ENCODE data around the gene HABP2. TPM values are rescaled to one million over a fixed set of nuclear protein-coding genes. Genes with fewer than 3 reads are reported as not detected.

Gene HABP2
- total RNA-seq, 1 donor from 2014 or later: not detected

- peaks cover 0 to 6% of the 10 kb centered on the region in 2 donors for H3K4me1 ChIP-seq
- no peak for TF ChIP-seq CTCF (IDR thresholded peaks at IDR 0.05)
- no peak overlapping the region for H3K27ac ChIP-seq
- intact Hi-C loops (cut with DNase I): no loop called here
- no peaks in the 10 kb centered on the region for H3K27me3 ChIP-seq
- peaks cover 0 to 10% of the 10 kb centered on the region in 2 donors for H3K9me3 ChIP-seq
- DNase-seq (ENCODE audit: low spot score in 2 of 2): no peak
- no peak overlapping the region for H3K4me3 ChIP-seq
- no peaks in the 10 kb centered on the region for H3K36me3 ChIP-seq
These were observed 37.3 kb upstream of the HABP2 start for GRCh38 chr10:113515601-113516000.

DNA sequence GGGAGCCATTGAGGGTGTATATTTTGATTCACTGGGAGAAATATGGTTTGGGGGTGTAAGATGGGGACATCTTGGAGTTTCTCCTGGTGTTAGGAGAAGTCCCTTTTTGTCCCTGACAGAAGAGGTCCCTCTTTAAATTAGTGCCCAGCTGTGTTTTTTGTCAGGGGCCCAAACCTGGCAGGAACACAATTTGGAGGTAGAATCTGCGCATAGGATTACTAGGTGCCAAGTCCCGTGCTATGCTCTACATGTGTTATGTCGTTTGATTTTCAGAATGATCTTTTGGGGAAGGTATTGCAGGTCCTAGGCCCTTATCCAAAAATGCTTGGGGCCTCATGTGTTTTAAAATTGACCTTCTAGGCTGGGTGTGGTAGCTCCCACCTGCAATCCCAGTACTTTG is 36.8 kb upstream of the HABP2 start:
- TF ChIP-seq CTCF (IDR thresholded peaks at IDR 0.05): no peak
- DNase-seq (ENCODE audit: low spot score in 2 of 2): no peak
- Histone ChIP-seq H3K27ac (no peak overlapping the region), H3K4me1 (peaks cover 0 to 10% of the 10 kb centered on the region in 2 donors), H3K4me3 (no peak overlapping the region), H3K9me3 (peaks cover 0 to 10% of the 10 kb centered on the region in 2 donors), H3K27me3 (no peaks in the 10 kb centered on the region), H3K36me3 (no peaks in the 10 kb centered on the region)
- intact Hi-C loops (cut with DNase I): no loop called here

- no peaks in the 10 kb centered on the region for H3K9me3 ChIP-seq
- H3K27me3 ChIP-seq: no peaks in the 10 kb centered on the region
- H3K36me3 ChIP-seq: no peaks in the 10 kb centered on the region
- H3K4me1 ChIP-seq: peaks cover 0 to 10% of the 10 kb centered on the region in 2 donors
- no peak overlapping the region for H3K4me3 ChIP-seq
- TF ChIP-seq CTCF (IDR thresholded peaks at IDR 0.05): no peak
- DNase-seq (ENCODE audit: low spot score in 2 of 2): no peak
- intact Hi-C loops (cut with DNase I): no loop called here
- no peak overlapping the region for H3K27ac ChIP-seq
These were observed 35.5 kb upstream of the HABP2 start for GRCh38 chr10:113517165-113517900.

- H3K9me3 ChIP-seq: no peaks in the 10 kb centered on the region
- TF ChIP-seq CTCF (IDR thresholded peaks at IDR 0.05): no peak
- no peaks in the 10 kb centered on the region for H3K36me3 ChIP-seq
- H3K27me3 ChIP-seq: no peaks in the 10 kb centered on the region
- intact Hi-C loops (cut with DNase I): no loop called here
- no peak overlapping the region for H3K4me3 ChIP-seq
- H3K27ac ChIP-seq: no peak overlapping the region
- no peak for DNase-seq (ENCODE audit: low spot score in 2 of 2)
- H3K4me1 ChIP-seq: peaks cover 0 to 13% of the 10 kb centered on the region in 2 donors
These were observed 35.0 kb upstream of the HABP2 start for GRCh38 chr10:113517901-113518260.

GRCh38 chr10:113518415-113518814 is 34.4 kb upstream of the HABP2 start:
- Histone ChIP-seq H3K4me1 (peaks cover 0 to 18% of the 10 kb centered on the region in 2 donors), H3K9me3 (no peaks in the 10 kb centered on the region), H3K27me3 (no peaks in the 10 kb centered on the region), H3K27ac (no peak overlapping the region), H3K4me3 (no peak overlapping the region), H3K36me3 (no peaks in the 10 kb centered on the region)
- no peak for TF ChIP-seq CTCF (IDR thresholded peaks at IDR 0.05)
- intact Hi-C loops (cut with DNase I): no loop called here
- DNase-seq (ENCODE audit: low spot score in 2 of 2): no peak

Measured in ascending aorta (tissue), 2 donors.